ENCODE results near the gene CNNM3.

The CNNM3 gene

GRCh38 chr2:96881349-96882195 is 65.5 kb downstream of the CNNM3 start:
- WGBS (ENCODE audit: insufficient coverage, insufficient read length), result no CpG with 5 or more reads among the region's 10 CpGs
- Histone ChIP-seq H3K27ac (ENCODE audit: low read length) (no peak overlapping the region), H3K4me3 (ENCODE audit: low read length) (no peak overlapping the region), H3K36me3 (ENCODE audit: control insufficient read depth, insufficient read depth, low read length) (no peaks in the 10 kb centered on the region), H3K4me1 (ENCODE audit: control insufficient read depth, insufficient read depth, low read length) (peaks cover 18% of the 10 kb centered on the region), H3K9me3 (ENCODE audit: control insufficient read depth, insufficient read depth, low read length) (no peaks in the 10 kb centered on the region), H3K27me3 (ENCODE audit: control insufficient read depth, insufficient read depth, low read length) (no peaks in the 10 kb centered on the region)
- DNase-seq (ENCODE audit: low read depth, low spot score), result no peak

DNA sequence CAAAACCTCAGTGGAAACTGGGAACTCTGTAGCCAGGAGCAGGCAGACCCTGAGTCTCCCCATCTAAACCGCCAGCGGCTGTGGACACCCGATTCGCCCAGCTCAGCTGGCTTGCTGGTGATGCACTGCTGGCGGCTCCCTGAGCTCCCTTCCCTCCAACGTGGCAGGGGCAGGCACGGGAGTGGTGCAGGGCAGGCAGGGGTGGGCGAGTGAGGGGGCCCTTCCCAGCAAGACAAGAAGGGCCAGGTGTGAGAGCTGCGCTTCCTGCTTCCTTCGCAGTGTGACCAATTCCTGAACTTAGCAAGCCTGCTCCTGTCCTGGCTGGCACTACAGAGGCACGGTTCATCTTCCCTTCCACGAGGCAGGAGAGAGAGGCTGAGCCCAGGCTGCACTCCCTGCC is 66.2 kb downstream of the CNNM3 start:
- Histone ChIP-seq H3K27me3 (ENCODE audit: control insufficient read depth, insufficient read depth, low read length) (no peaks in the 10 kb centered on the region), H3K27ac (ENCODE audit: low read length) (no peak overlapping the region), H3K4me1 (ENCODE audit: control insufficient read depth, insufficient read depth, low read length) (peaks cover 18% of the 10 kb centered on the region), H3K4me3 (ENCODE audit: low read length) (no peak overlapping the region), H3K9me3 (ENCODE audit: control insufficient read depth, insufficient read depth, low read length) (no peaks in the 10 kb centered on the region), H3K36me3 (ENCODE audit: control insufficient read depth, insufficient read depth, low read length) (no peaks in the 10 kb centered on the region)
- DNase-seq (ENCODE audit: low read depth, low spot score), result no peak
- WGBS (ENCODE audit: insufficient coverage, insufficient read length), result no CpG with 5 or more reads among the region's 12 CpGs

- peaks cover 17% of the 10 kb centered on the region for H3K4me1 ChIP-seq (ENCODE audit: control insufficient read depth, insufficient read depth, low read length)
- H3K36me3 ChIP-seq (ENCODE audit: control insufficient read depth, insufficient read depth, low read length), result no peaks in the 10 kb centered on the region
- no peaks in the 10 kb centered on the region for H3K27me3 ChIP-seq (ENCODE audit: control insufficient read depth, insufficient read depth, low read length)
- H3K9me3 ChIP-seq (ENCODE audit: control insufficient read depth, insufficient read depth, low read length), result no peaks in the 10 kb centered on the region
- DNase-seq (ENCODE audit: low read depth, low spot score), result no peak
- no CpG with 5 or more reads among the region's 8 CpGs for WGBS (ENCODE audit: insufficient coverage, insufficient read length)
- no peak overlapping the region for H3K4me3 ChIP-seq (ENCODE audit: low read length)
- no peak overlapping the region for H3K27ac ChIP-seq (ENCODE audit: low read length)
Observed at GRCh38 chr2:96882906-96883305, 66.8 kb downstream of the CNNM3 start.

GRCh38 chr2:96883306-96883705 is 67.2 kb downstream of the CNNM3 start:
- WGBS (ENCODE audit: insufficient coverage, insufficient read length), result no CpG with 5 or more reads among the region's 9 CpGs
- no peaks in the 10 kb centered on the region for H3K27me3 ChIP-seq (ENCODE audit: control insufficient read depth, insufficient read depth, low read length)
- DNase-seq (ENCODE audit: low read depth, low spot score), result no peak
- peaks cover 17% of the 10 kb centered on the region for H3K4me1 ChIP-seq (ENCODE audit: control insufficient read depth, insufficient read depth, low read length)
- no peaks in the 10 kb centered on the region for H3K36me3 ChIP-seq (ENCODE audit: control insufficient read depth, insufficient read depth, low read length)
- no peak overlapping the region for H3K4me3 ChIP-seq (ENCODE audit: low read length)
- H3K27ac ChIP-seq (ENCODE audit: low read length), result no peak overlapping the region
- H3K9me3 ChIP-seq (ENCODE audit: control insufficient read depth, insufficient read depth, low read length), result no peaks in the 10 kb centered on the region
